Activated T-cell treated with anti-CD3 and anti-CD28 coated beads, Interleukin-2, amount 50 U/mL, for 72 hours (primary cell): ENCODE measurements around the gene C6. TPM values are rescaled to one million over a fixed set of nuclear protein-coding genes. Genes with fewer than 3 reads are reported as not detected.

Source experiments
- ATAC-seq, 2 donors: fragments of 150-1000 bp; cut with Tn5 transposase; replicated peaks in 1 of 2; 2 replicates each; pipeline ENCODE4 v1.10.0; 2021; ENCODE audit warnings: moderate library complexity in 2 of 2, mild to moderate bottlenecking in 1 of 2
- DNase-seq, 2 donors: peaks; one replicate each; pipeline ENCODE4 v3.0.0; 2021 to 2022; ENCODE audit warnings: mixed read lengths in 1 of 2
- H3K27ac Mint-ChIP-seq: one replicate; pipeline ENCODE4 v1.8.0; 2022; ENCODE audit warnings: mild to moderate bottlenecking, moderate library complexity, mixed read lengths
- H3K27me3 Mint-ChIP-seq: one replicate; pipeline ENCODE4 v1.8.0; 2022; ENCODE audit warnings: low read depth, mixed read lengths
- H3K36me3 Mint-ChIP-seq, 2 donors: one replicate each; pipeline ENCODE4 v1.8.0; 2022; ENCODE audit warnings: mixed read lengths in 2 of 2, mild to moderate bottlenecking in 1 of 2; ENCODE audit not compliant: insufficient read depth in 2 of 2
- H3K4me1 Mint-ChIP-seq: one replicate; pipeline ENCODE4 v1.8.0; 2022; ENCODE audit warnings: low read depth, mixed read lengths
- H3K4me3 Mint-ChIP-seq, 2 donors: one replicate each; pipeline ENCODE4 v1.8.0; 2022; ENCODE audit warnings: mild to moderate bottlenecking in 2 of 2, mixed read lengths in 2 of 2, moderate library complexity in 2 of 2
- H3K9me3 Mint-ChIP-seq, 2 donors: one replicate each; pipeline ENCODE4 v1.8.0; 2022; ENCODE audit warnings: mixed read lengths in 2 of 2
- total RNA-seq, 2 donors: library from RNA; stranded (reverse); gene quantifications; one replicate each; pipeline ENCODE4 v1.2.3, GENCODE V29; 2022

C6 gene
- total RNA-seq, 2 donors from 2014 or later = not detected

- H3K27me3 Mint-ChIP-seq = no peaks in the 10 kb centered on the region
- H3K4me3 Mint-ChIP-seq = no peak overlapping the region
- ATAC-seq (no peak), DNase-seq (no peak)
- no peaks in the 10 kb centered on the region for H3K36me3 Mint-ChIP-seq
- H3K9me3 Mint-ChIP-seq = no peaks in the 10 kb centered on the region
- H3K27ac Mint-ChIP-seq = no peak overlapping the region
- H3K4me1 Mint-ChIP-seq = no peaks in the 10 kb centered on the region
Observed at GRCh38 chr5:41148448-41148847, 64.9 kb downstream of the C6 start.

GRCh38 chr5:41145306-41145705 is 68.0 kb downstream of the C6 start:
- H3K36me3 Mint-ChIP-seq = no peaks in the 10 kb centered on the region
- H3K4me1 Mint-ChIP-seq = no peaks in the 10 kb centered on the region
- no peaks in the 10 kb centered on the region for H3K9me3 Mint-ChIP-seq
- no peak overlapping the region for H3K4me3 Mint-ChIP-seq
- H3K27me3 Mint-ChIP-seq = no peaks in the 10 kb centered on the region
- no peak overlapping the region for H3K27ac Mint-ChIP-seq
- DNase-seq = no peak
- no peak for ATAC-seq

- H3K27me3 Mint-ChIP-seq = no peaks in the 10 kb centered on the region
- H3K4me3 Mint-ChIP-seq = no peak overlapping the region
Observed at GRCh38 chr5:41143131-41143901, 70.0 kb downstream of the C6 start.

GRCh38 chr5:41127967-41128690 is 85.2 kb downstream of the C6 start:
- H3K27ac Mint-ChIP-seq = no peak overlapping the region
- no peaks in the 10 kb centered on the region for H3K4me1 Mint-ChIP-seq
- DNase-seq (no peak), ATAC-seq (no peak)
- no peaks in the 10 kb centered on the region for H3K27me3 Mint-ChIP-seq
- no peaks in the 10 kb centered on the region for H3K36me3 Mint-ChIP-seq
- H3K9me3 Mint-ChIP-seq = no peaks in the 10 kb centered on the region
- H3K4me3 Mint-ChIP-seq = no peak overlapping the region

More at GRCh38 chr5:41143131-41143901, 70.0 kb downstream of the C6 start:
- H3K9me3 Mint-ChIP-seq = peaks cover 1 to 3% of the 10 kb centered on the region in 2 donors
- no peak overlapping the region for H3K27ac Mint-ChIP-seq
- no peak for DNase-seq
- no peaks in the 10 kb centered on the region for H3K36me3 Mint-ChIP-seq
- no peaks in the 10 kb centered on the region for H3K4me1 Mint-ChIP-seq
- no peak for ATAC-seq

GRCh38 chr5:41122459-41122858 is 90.9 kb downstream of the C6 start:
- no peak for DNase-seq
- no peaks in the 10 kb centered on the region for H3K27me3 Mint-ChIP-seq
- no peak overlapping the region for H3K4me3 Mint-ChIP-seq
- H3K4me1 Mint-ChIP-seq = no peaks in the 10 kb centered on the region
- no peaks in the 10 kb centered on the region for H3K36me3 Mint-ChIP-seq
- no peak for ATAC-seq
- no peaks in the 10 kb centered on the region for H3K9me3 Mint-ChIP-seq
- no peak overlapping the region for H3K27ac Mint-ChIP-seq

GRCh38 chr5:41120600-41120999 is 92.7 kb downstream of the C6 start:
- no peak overlapping the region for H3K4me3 Mint-ChIP-seq
- H3K27ac Mint-ChIP-seq = no peak overlapping the region
- H3K9me3 Mint-ChIP-seq = no peaks in the 10 kb centered on the region
- H3K36me3 Mint-ChIP-seq = no peaks in the 10 kb centered on the region
- no peaks in the 10 kb centered on the region for H3K4me1 Mint-ChIP-seq
- ATAC-seq = no peak
- DNase-seq = no peak
- H3K27me3 Mint-ChIP-seq = no peaks in the 10 kb centered on the region

GRCh38 chr5:41118177-41118576 is 95.2 kb downstream of the C6 start:
- H3K27me3 Mint-ChIP-seq = no peaks in the 10 kb centered on the region
- ATAC-seq = no peak
- H3K36me3 Mint-ChIP-seq = no peaks in the 10 kb centered on the region
- no peaks in the 10 kb centered on the region for H3K9me3 Mint-ChIP-seq
- H3K27ac Mint-ChIP-seq = no peak overlapping the region
- no peak overlapping the region for H3K4me3 Mint-ChIP-seq
- no peak for DNase-seq
- H3K4me1 Mint-ChIP-seq = no peaks in the 10 kb centered on the region

GRCh38 chr5:41115281-41115680 is 98.1 kb downstream of the C6 start:
- ATAC-seq = no peak
- Mint-ChIP-seq H3K27me3 (no peaks in the 10 kb centered on the region), H3K4me3 (no peak overlapping the region)

GRCh38 chr5:41112486-41113455 is 100.6 kb downstream of the C6 start:
- ATAC-seq = no peak
- no peaks in the 10 kb centered on the region for H3K36me3 Mint-ChIP-seq
- no peaks in the 10 kb centered on the region for H3K4me1 Mint-ChIP-seq
- H3K27me3 Mint-ChIP-seq = no peaks in the 10 kb centered on the region
- no peaks in the 10 kb centered on the region for H3K9me3 Mint-ChIP-seq
- no peak overlapping the region for H3K27ac Mint-ChIP-seq
- no peak for DNase-seq
- no peak overlapping the region for H3K4me3 Mint-ChIP-seq

More at GRCh38 chr5:41115281-41115680, 98.1 kb downstream of the C6 start:
- DNase-seq = no peak
- H3K36me3 Mint-ChIP-seq = no peaks in the 10 kb centered on the region
- no peak overlapping the region for H3K27ac Mint-ChIP-seq
- H3K4me1 Mint-ChIP-seq = no peaks in the 10 kb centered on the region
- no peaks in the 10 kb centered on the region for H3K9me3 Mint-ChIP-seq

GRCh38 chr5:41109186-41109585 is 104.1 kb downstream of the C6 start:
- H3K4me3 Mint-ChIP-seq = no peak overlapping the region
- no peaks in the 10 kb centered on the region for H3K36me3 Mint-ChIP-seq
- H3K27ac Mint-ChIP-seq = no peak overlapping the region
- H3K9me3 Mint-ChIP-seq = no peaks in the 10 kb centered on the region
- no peaks in the 10 kb centered on the region for H3K4me1 Mint-ChIP-seq
- H3K27me3 Mint-ChIP-seq = no peaks in the 10 kb centered on the region
- ATAC-seq (no peak), DNase-seq (no peak)

GRCh38 chr5:41102341-41102740 is 111.0 kb downstream of the C6 start:
- DNase-seq = no peak
- no peaks in the 10 kb centered on the region for H3K27me3 Mint-ChIP-seq
- no peaks in the 10 kb centered on the region for H3K36me3 Mint-ChIP-seq
- no peaks in the 10 kb centered on the region for H3K9me3 Mint-ChIP-seq
- ATAC-seq = no peak
- no peak overlapping the region for H3K27ac Mint-ChIP-seq
- H3K4me1 Mint-ChIP-seq = no peaks in the 10 kb centered on the region
- H3K4me3 Mint-ChIP-seq = no peak overlapping the region

- Mint-ChIP-seq H3K4me3 (no peak overlapping the region), H3K9me3 (no peaks in the 10 kb centered on the region), H3K36me3 (no peaks in the 10 kb centered on the region), H3K27ac (no peak overlapping the region), H3K27me3 (no peaks in the 10 kb centered on the region), H3K4me1 (no peaks in the 10 kb centered on the region)
- ATAC-seq = no peak
- DNase-seq = no peak
Observed at GRCh38 chr5:41097642-41098041, 115.7 kb downstream of the C6 start.
